Activated CD4-positive, alpha-beta T cell treated with anti-CD3 and anti-CD28 coated beads for 4 hours (primary cell): ENCODE data around the gene ELOVL1.

Experiments
- DNase-seq, 2 donors: peaks; one replicate each; pipeline ENCODE4 v3.0.0-alpha.2; 2020

ELOVL1 gene

DNA sequence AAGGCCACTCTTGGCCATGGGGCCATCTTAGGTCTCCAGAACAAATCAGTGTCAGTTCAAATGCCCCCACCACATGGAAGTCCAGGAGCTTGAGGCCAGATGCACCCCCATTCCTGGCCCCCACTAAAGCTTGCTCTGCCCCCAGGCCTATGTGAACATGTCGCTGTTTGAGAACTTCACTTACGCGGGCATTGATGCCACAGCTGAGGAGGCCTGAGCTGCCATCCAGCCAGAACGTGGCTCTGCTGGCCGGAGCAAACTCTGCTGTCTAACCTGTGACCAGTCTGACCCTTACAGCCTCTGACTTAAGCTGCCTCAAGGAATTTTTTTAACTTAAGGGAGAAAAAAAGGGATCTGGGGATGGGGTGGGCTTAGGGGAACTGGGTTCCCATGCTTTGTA, 45.3 kb downstream of the ELOVL1 start:
- DNase-seq: no peak

DNA sequence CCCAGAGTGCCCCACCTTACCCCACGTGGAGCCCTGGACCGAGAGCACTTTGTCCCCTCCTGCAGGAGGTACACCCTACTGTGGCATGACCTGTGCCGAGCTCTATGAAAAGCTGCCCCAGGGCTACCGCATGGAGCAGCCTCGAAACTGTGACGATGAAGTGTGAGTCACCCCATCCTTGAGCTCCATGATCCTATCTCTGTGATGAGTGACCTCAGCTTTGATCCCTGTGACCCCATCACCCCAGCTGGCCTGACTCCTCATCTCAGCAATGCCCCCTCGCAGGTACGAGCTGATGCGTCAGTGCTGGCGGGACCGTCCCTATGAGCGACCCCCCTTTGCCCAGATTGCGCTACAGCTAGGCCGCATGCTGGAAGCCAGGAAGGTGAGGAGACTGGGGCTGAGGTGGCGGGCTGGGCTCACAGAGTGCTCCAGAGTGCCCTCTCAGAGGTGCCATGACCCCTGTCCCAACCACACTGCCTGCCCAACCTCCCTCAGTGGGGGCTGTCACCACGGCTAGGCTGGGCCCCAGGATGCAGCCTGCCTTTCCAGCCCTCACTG, 46.4 kb downstream of the ELOVL1 start:
- no peak for DNase-seq

DNA sequence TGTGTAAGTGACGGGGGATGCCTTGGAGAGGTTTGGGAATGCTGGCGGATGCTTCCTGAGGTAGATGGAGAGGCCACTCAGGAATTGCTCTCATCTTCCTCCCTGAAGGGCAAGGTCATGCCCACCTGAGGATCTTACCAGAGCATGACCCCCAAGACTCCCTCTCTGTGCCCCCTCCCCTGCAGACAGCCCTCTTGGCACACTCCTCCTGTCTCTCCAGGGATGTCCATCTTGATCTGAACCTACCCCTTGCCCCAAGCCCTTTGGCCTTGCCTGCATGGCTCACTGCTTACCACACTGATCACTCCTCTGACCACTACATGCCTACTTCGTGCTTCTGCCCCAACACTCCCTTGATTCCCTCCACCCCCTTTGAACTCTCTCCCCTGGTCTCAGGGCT, 48.0 kb downstream of the ELOVL1 start:
- no peak for DNase-seq

DNA sequence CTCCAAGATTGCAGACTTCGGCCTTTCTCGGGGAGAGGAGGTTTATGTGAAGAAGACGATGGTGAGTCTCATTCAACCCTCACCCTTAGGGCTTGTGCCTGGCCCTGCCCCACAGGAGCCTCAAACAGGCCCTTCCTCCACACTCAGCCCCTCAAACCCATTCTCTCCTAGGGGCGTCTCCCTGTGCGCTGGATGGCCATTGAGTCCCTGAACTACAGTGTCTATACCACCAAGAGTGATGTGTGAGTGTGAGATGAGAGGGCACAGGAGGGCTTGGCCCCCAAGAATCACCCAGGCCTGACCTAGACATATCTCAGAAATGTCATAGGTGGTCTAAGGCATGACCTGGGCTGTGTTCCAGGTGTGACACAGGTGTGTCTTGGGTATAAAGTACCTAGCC, 48.5 kb downstream of the ELOVL1 start:
- DNase-seq: no peak

DNA sequence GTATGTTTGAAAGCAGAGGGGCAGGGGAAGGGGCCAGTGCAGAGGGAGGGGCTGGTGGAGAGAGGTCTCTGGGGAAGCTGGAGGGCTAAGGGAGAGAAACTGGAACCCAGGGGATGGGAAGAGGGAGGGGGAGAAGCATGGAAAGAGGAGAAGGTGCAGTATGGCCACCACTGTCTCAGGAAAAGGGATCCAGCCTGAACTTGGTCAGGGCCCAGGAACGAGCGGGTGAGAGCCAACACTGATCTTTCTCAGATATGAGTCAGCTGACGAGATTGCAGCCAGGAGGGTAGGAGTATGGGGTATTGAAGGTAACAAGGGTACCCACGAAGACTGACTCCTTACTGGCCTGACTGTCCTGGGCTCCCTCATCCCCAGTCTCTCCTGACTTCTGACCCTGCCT, 49.0 kb downstream of the ELOVL1 start:
- DNase-seq: no peak

DNA sequence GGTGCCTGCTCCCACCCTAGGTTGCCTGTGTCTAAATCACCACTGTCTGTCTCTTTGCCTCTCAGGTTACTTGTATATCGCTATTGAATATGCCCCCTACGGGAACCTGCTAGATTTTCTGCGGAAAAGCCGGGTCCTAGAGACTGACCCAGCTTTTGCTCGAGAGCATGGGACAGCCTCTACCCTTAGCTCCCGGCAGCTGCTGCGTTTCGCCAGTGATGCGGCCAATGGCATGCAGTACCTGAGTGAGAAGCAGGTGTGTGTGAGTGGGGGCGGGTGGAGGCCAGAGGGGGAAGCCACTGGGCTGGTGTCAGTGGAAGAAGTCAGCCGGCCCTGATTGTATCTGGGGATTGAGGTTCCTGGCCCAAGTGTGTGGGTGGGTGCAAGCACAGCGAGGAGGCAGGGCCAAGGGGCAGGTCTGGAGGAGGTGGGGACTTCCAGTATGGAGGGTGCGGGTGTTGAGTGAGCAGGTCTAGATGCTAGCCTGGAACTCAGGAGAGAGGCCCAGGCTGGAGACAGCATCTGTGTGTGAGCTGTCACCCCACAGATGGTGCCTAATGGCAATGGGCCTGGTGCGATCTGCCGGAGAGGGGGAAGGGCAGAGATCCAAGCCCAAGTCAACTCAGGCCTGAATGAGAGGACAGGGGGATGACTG, 49.9 kb downstream of the ELOVL1 start:
- DNase-seq: no peak

DNA sequence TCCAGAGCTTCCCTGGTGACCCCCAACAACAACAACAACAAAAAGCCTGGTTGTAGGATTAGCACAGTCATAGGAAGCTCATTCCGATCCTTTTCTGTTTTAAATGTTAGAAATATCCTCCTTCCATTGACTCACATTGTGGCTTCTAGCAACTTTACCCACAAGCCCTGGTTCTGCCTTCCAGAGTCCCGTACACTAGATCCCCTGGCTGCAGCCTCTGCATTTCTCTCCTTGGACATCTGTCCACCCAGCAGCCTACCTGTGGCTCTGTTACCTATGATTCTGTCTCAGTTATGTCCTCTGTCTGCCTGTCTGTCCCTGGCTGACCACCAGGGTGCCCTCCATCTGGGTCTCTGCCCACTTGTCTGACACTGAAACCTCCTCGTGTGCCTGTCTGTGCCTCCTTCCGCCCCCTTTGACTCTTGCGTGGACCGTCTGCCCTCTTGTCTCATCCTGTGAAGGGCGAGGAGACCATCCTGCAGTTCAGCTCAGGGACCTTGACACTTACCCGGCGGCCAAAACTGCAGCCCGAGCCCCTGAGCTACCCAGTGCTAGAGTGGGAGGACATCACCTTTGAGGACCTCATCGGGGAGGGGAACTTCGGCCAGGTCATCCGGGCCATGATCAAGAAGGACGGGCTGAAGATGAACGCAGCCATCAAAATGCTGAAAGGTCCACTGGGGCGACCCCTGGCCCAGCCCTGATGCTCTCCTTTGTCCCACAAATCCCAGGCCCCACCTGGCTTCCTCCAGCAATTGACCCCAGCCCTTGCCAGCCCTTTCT, 50.9 kb downstream of the ELOVL1 start:
- DNase-seq: no peak

DNA sequence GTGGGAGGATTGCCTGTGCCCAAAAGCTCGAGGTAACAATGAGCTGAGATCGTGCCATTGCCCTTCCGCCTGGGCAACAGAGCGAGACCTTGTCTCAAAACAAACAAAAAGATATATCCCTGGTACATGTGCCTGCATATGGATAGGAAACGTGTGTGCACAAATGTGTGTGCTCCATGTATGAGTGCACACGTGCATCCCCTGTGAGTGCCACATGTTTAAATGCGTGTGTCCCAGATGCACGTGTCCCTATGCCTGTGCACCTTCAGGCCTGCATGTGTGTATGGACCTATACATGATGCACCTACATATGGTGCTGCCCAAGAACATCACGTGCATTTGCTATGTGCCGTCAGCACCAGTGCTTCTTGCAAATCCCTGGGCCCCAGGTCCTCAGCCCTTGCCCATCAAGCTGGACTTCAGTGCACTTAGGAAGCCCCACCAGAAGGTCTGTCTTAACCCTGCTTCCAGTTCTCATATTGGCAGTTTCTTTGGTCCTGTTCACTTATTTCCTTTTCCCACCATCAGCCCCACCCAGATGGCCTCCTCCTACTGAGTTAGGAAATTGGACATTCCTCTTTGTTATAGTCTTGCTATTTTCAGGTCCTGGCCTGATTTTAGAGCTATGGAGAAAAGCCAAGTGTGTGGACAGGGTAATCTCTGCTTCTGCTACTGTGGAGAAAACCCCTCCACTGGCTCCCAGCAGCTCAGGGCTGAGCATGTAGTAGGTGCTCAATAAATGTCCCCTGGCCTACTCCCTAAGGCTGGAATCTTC, 51.7 kb downstream of the ELOVL1 start:
- DNase-seq: no peak

DNA sequence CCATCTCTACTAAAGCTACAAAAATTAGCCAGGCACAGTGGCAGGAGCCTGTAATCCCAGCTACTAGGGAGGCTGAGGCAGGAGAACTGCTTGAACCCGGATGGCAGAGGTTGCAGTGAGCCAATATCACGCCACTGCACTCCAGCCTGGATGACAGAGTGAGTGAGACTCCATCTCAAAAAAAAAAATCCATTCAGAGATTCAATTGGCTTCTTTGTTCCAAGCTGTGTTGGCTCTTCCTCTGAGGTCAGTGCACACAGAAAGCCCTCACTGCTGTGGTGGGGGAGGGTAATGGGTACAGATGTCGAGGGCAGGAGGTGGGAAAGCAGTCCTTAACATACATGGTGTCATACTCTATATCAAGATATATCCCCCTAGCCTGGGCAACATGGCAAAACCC, 52.3 kb downstream of the ELOVL1 start:
- DNase-seq: no peak

DNA sequence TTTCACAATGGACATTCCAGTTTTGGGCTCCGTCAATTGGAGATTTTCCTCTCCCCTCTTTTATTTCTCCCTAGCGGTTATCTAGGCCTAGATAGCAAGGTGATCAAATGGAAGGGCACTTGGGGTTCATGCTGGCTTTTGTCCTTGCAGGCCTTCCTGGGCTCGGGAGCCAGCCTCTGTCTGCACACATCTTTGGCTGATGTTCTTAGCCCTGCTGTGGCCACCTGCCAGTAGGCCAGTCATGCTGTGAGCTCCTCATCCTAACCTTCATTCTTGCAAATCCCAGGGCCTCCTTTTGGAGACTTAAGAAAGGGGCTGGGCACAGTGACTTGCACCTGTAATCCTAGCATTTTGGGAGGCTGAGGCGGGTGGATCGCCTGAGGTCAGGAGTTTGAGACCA, 53.6 kb downstream of the ELOVL1 start:
- DNase-seq: no peak

DNA sequence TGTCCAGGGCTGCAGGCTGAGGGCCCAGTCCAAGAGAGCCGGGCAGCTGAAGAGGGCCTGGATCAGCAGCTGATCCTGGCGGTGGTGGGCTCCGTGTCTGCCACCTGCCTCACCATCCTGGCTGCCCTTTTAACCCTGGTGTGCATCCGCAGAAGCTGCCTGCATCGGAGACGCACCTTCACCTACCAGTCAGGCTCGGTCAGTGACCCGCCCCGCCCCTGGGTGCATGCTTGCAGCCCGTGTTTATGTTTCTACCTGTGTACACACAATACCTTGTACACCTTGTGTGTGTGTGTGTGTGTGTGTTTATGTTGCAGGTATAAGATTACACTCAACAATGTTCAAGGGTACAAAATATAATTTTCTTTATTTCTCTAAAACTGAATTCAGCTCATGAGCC, 54.0 kb downstream of the ELOVL1 start:
- no peak for DNase-seq
